Regular cardiac myocyte (primary cell): ENCODE measurements around the gene ADIPOQ. TPM values are rescaled to one million over a fixed set of nuclear protein-coding genes. Genes with fewer than 3 reads are reported as not detected.

Source experiments
- total RNA-seq: library from RNA; depleted of rRNA; stranded (reverse); fragments of >200 nt; gene quantifications from 2 replicates; pipeline ENCODE4 v1.2.3, GENCODE V29; 2014

The ADIPOQ gene
- total RNA-seq: not detected in 2 replicates

DNA sequence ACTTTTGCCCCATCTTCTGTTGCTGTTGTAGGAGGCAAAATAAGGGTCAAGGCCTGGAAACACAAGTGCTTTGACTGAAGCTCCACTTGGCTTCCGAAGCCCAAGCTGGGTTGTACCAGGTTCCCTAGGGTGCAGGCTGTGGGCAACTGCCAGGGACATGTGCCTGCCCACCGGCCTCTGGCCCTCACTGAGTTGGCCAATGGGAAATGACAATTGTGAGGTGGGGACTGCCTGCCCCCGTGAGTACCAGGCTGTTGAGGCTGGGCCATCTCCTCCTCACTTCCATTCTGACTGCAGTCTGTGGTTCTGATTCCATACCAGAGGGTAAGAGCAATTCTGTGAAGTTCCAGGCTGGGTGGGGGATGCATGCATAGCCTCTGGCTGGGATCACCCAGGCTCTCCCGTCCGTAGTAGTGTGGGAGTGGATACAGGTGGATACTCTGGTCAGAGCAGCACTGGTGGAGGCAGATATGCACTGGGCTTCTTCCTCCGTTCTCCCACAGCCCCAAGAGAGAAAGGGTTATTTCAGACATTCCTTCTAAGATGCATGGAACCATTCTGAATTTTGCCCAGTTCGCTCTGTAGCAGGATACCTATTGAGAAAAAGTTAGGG, at the start of gene ADIPOQ:
Gene ADIPOQ (plus strand): TSS at position 285 of the 613 bp plus-strand sequence. CDS start 10,349 bp downstream, outside the sequence.

DNA sequence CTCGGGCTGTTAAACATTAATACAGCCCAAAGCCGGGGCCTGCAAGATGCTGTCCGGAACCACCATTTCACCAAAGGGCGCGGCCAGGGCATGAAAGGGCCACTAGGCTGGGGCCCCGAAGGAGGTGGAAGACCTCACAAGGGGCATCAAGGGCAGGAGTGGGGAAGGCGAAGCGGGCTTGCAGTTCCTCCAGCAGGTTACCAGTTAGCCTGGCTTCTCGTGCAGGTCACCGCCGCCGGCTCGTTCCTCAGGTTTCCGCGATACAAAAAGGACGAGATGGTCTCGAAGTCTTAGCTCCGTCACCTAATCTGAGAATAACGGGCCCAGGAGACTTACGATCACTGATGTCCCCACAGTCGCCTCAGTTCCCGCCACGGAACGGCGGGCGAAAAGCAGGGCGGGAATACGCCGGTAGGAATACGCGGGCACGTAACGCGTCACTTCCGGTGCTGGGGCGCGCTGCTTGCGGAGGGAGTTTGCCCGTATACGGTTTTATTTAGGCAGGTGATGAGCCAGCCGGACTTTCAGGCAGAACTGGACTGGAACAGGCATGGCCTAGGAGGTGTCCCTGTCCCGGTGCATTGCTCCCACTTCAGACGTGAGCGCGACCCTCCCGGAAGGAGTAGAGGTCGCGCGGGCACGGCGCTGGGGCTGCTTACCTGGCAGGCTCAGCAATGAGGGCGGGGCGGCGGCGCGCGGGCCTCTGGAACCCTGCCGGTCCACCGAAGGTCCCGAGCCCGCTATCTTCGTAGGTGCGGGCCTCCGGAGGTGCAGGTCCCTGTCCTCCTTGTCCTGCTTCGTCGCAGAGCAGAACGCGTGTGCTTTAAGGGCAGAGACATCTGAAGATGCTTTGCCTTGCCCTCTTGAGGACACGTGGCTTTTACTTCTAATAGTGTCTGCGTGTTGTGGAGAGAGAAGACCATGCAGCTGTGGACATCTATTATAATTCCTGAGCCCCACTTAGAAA, 36.1 kb upstream of the ADIPOQ start, which contains the start of gene RFC4:
Gene RFC4 (minus strand): TSS at position 394 of the 967 bp plus-strand sequence. CDS start 1,769 bp downstream, outside the sequence.

Other genes with a start within 250 kb of the ADIPOQ start
- not detected in 2 replicates for gene AHSG, start 229.7 kb upstream of the ADIPOQ start, total RNA-seq
- not detected in 2 replicates for gene FETUB, start 202.3 kb upstream of the ADIPOQ start, total RNA-seq
- not detected in 2 replicates for gene HRG, start 176.7 kb upstream of the ADIPOQ start, total RNA-seq
- gene KNG1, start 125.4 kb upstream of the ADIPOQ start, total RNA-seq: not detected in 2 replicates
- 847 and 2,167 TPM in 2 replicates for gene EIF4A2, start 59.1 kb upstream of the ADIPOQ start, total RNA-seq
- 20.9 and 53.3 TPM in 2 replicates for gene RFC4, start 36.2 kb upstream of the ADIPOQ start, total RNA-seq
- gene ST6GAL1, start 87.8 kb downstream of the ADIPOQ start, total RNA-seq: 3.1 and 11.6 TPM in 2 replicates